Esophagus (tissue), 2 donors: Measurements from ENCODE around the gene CCDC200. TPM values are rescaled to one million over a fixed set of nuclear protein-coding genes. Genes with fewer than 3 reads are reported as not detected.
"Not testable (repeated sequence)": the region's sequence is repeated elsewhere in the genome, so short reads cannot be mapped to it uniquely, and the experiment has no call there.

Source experiments
- H3K27ac ChIP-seq, 2 donors: one replicate each; pipeline ENCODE4 v1.5.1; 2013; ENCODE audit warnings: low read depth in 2 of 2, mild to moderate bottlenecking in 2 of 2, inconsistent platforms in 1 of 2, low read length in 1 of 2, moderate library complexity in 1 of 2
- H3K27me3 ChIP-seq, 2 donors: one replicate each; pipeline ENCODE4 v1.6.1; 2013; ENCODE audit warnings: low read length in 2 of 2, control low read depth in 1 of 2, mild to moderate bottlenecking in 1 of 2; ENCODE audit not compliant: insufficient read depth in 2 of 2, control insufficient read depth in 1 of 2
- H3K36me3 ChIP-seq, 2 donors: one replicate each; pipeline ENCODE4 v1.6.1; 2013; ENCODE audit warnings: low read length in 1 of 2; ENCODE audit not compliant: control insufficient read depth in 2 of 2, insufficient read depth in 2 of 2
- H3K4me1 ChIP-seq, 2 donors: one replicate each; pipeline ENCODE4 v1.6.1; 2013; ENCODE audit warnings: low read length in 1 of 2; ENCODE audit not compliant: control insufficient read depth in 2 of 2, insufficient read depth in 2 of 2
- H3K4me3 ChIP-seq, 2 donors: one replicate each; pipeline ENCODE4 v1.5.1; 2013; ENCODE audit warnings: low read length in 2 of 2, mild to moderate bottlenecking in 2 of 2, low read depth in 1 of 2, moderate library complexity in 1 of 2
- H3K9me3 ChIP-seq, 2 donors: one replicate each; pipeline ENCODE4 v1.6.1; 2013; ENCODE audit warnings: mild to moderate bottlenecking in 2 of 2, low read depth in 1 of 2, low read length in 1 of 2, moderate library complexity in 1 of 2; ENCODE audit not compliant: control insufficient read depth in 2 of 2, insufficient read depth in 1 of 2
- WGBS, 2 donors: extraction: QIAGEN DNeasy Blood & Tissue Kit; methylation state at CpG; one replicate each; pipeline ENCODE4 v1.1.7; 2013; 5-methylcytosine and 5-hydroxymethylcytosine counted together
- polyA plus RNA-seq, 2 donors: library from polyadenylated mRNA; stranded (reverse); fragments of 200-250 nt; gene quantifications; one replicate each; pipeline ENCODE4 v1.2.3, GENCODE V29; 2013
- donor health status: healthy with polysubstance abuse.
- donor health status: Bipolar disorder and iron deficiency.

The CCDC200 gene
- polyA plus RNA-seq, 2 donors, result not detected

- Histone ChIP-seq H3K4me1 (no peaks in the 10 kb centered on the region), H3K9me3 (no peaks in the 10 kb centered on the region), H3K4me3 (no peak overlapping the region), H3K27ac (no peak overlapping the region), H3K36me3 (peaks cover 23 to 32% of the 10 kb centered on the region in 2 donors), H3K27me3 (no peaks in the 10 kb centered on the region)
- 91 to 94% methylated on average over 4 of the region's 4 CpGs for WGBS, 2 donors
These were observed 28.3 kb downstream of the CCDC200 start for GRCh38 chr17:43200127-43200526.

- 91 to 93% methylated on average over 2 of the region's 2 CpGs for WGBS, 2 donors
- Histone ChIP-seq H3K4me1 (no peaks in the 10 kb centered on the region), H3K27ac (no peak overlapping the region), H3K4me3 (no peak overlapping the region), H3K36me3 (peaks cover 23 to 32% of the 10 kb centered on the region in 2 donors), H3K27me3 (no peaks in the 10 kb centered on the region), H3K9me3 (no peaks in the 10 kb centered on the region)
These were observed 28.8 kb downstream of the CCDC200 start for GRCh38 chr17:43199633-43200032.

GRCh38 chr17:43193251-43193650 is 35.2 kb downstream of the CCDC200 start:
- Histone ChIP-seq H3K4me1 (no peaks in the 10 kb centered on the region), H3K4me3 (no peak overlapping the region), H3K9me3 (no peaks in the 10 kb centered on the region), H3K27me3 (no peaks in the 10 kb centered on the region), H3K36me3 (peaks cover 36 to 41% of the 10 kb centered on the region in 2 donors), H3K27ac (no peak overlapping the region)
- 93 to 94% methylated on average over 5 of the region's 5 CpGs for WGBS, 2 donors

GRCh38 chr17:43186656-43187055 is 41.8 kb downstream of the CCDC200 start:
- not testable (repeated sequence) for H3K27me3 ChIP-seq, H3K27ac ChIP-seq, H3K9me3 ChIP-seq, H3K4me1 ChIP-seq, H3K4me3 ChIP-seq
- peaks cover 23 to 25% of the 10 kb centered on the region in 2 donors for H3K36me3 ChIP-seq
- 92 to 94% methylated on average over 5 of the region's 5 CpGs for WGBS, 2 donors

DNA sequence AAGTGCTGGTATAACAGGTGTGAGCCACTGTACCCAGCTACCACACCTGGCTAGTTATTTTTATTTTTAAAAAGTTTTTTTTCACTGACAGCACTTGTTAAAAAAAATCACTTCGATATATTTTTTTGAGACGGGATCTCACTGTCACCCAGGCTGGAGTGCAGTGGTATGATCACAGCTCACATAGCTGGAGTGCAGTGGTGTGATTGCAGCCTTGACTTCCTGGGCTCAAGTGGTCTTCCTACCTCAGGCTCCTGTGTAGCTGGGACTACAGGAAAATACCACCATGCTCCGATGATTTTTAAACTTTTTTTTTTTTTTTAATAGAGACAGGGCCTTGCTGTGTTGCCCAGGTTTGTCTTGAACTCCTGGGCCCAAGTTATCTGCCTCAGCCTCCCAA is 44.5 kb downstream of the CCDC200 start:
- H3K4me1 ChIP-seq, result no peaks in the 10 kb centered on the region
- no peaks in the 10 kb centered on the region for H3K9me3 ChIP-seq
- no peak overlapping the region for H3K27ac ChIP-seq
- peaks cover 15 to 19% of the 10 kb centered on the region in 2 donors for H3K36me3 ChIP-seq
- no peaks in the 10 kb centered on the region for H3K27me3 ChIP-seq
- no peak overlapping the region for H3K4me3 ChIP-seq
- WGBS, 2 donors, result 96 to 97% methylated on average over 3 of the region's 3 CpGs

DNA sequence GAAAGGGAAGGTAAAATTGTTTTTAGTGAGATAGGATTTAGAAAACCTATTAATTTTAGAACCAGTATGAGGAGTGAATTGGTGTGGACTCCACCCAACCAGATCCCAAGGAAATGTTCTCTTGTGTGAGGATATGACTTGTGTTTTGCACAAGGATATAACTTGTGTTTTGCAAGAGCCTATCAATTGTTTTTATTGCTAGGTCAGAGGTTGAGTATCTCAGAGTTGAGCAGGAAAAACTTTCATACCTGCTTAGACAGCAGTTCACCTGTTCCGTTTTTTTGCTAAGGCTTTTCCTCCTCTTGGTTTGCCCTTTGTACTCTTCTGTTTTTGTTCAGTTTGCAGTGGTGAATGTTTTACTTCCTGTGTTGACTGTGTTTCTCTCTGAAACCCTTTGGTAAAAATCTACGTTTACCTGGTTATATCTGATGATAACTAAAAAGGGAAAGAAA is 52.3 kb downstream of the CCDC200 start:
- Histone ChIP-seq H3K4me3 (no peak overlapping the region), H3K27ac (no peak overlapping the region), H3K9me3 (no peaks in the 10 kb centered on the region), H3K36me3 (peaks cover 4 to 9% of the 10 kb centered on the region in 2 donors), H3K4me1 (no peaks in the 10 kb centered on the region), H3K27me3 (no peaks in the 10 kb centered on the region)
- WGBS, 2 donors, result 27 to 63% methylated on average over 2 of the region's 2 CpGs

GRCh38 chr17:43175213-43176118 is 53.0 kb downstream of the CCDC200 start:
- no peaks in the 10 kb centered on the region for H3K9me3 ChIP-seq
- H3K27me3 ChIP-seq, result no peaks in the 10 kb centered on the region
- no peak overlapping the region for H3K27ac ChIP-seq
- peaks cover 0 to 7% of the 10 kb centered on the region in 2 donors for H3K36me3 ChIP-seq
- WGBS, 2 donors, result 61 to 62% methylated on average over 4 of the region's 4 CpGs
- no peak overlapping the region for H3K4me3 ChIP-seq
- H3K4me1 ChIP-seq, result no peaks in the 10 kb centered on the region

DNA sequence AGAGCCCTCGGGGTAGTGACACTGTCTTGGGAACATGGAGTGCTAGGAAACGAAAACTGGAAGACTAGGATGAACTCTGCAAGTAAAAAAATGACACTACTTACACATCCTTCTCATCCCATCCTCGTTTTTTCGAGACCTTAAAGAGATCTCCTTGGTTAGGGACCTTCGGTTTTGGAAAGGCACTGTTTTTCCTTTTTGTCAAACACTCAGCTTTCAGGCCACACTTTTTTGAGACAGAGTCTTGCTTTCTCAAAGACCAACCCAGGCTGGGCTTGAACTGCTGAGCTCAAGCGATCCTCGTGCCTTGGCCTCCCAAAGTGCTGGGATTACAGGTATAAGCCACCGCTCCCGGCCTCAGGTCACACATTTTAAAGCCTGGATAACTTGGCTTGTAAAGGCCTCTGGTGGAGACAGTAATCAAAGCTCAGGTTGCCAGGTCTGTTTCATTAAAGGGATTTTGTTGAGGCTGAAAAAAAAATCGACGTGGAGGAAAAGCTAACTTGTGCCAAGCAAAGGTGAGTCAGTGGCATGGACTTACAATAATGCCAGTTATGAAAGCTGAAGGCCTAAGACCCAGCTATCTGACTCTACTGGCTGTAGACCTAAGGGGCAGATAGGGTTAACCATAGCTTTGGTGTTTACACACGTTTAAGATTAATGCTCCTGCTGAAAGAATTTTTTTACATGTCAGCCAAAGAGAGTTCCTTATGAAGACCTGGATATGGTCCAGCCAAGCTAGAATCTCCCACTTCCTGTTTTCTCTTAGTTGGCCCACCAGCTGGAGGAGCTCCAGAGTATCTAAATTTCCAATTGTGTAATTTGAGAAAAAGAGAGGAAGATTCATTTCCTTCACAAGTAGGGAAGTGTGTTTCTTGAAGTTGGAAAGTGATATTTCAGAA is 56.6 kb downstream of the CCDC200 start:
- Histone ChIP-seq H3K4me1 (no peaks in the 10 kb centered on the region), H3K27ac (peak overlapping the region; percentile 98 to 100), H3K36me3 (no peaks in the 10 kb centered on the region), H3K4me3 (peak overlapping the region; percentile 71 to 74), H3K27me3 (no peaks in the 10 kb centered on the region), H3K9me3 (no peaks in the 10 kb centered on the region)
- WGBS, 2 donors, result 6 to 7% methylated on average over 12 of the region's 12 CpGs
